GM20431 (cell line): ENCODE data around the gene ZNF618.

ENCODE experiments used
- in situ Hi-C: fragments of 300-500 bp; cut with MseI, MboI; formaldehyde crosslinking; loops from one replicate; pipeline ENCODE4 v1.15.0; 2020; ENCODE audit warnings: low sequenced_read_pairs; ENCODE audit not compliant: unreplicated experiment

Gene ZNF618

DNA sequence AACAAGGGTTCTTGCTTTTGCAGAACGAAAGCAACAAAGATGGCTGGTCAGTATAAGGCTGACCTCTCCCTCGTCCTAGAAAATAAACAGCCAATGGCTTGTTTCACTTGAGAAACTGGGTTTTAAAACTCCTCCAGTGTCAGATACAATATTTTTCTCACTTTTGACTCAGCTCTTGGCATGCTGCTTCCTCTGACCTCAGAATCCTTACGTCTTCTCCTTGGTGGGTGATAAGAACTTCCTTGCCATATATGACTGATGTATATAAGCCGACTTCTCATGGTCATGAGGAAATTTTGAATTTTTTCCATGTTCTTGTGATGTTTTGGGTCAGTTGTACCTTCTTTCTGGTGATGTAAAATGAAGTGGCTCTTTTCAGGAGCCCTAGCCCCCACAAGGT lies 3.8 kb downstream of the ZNF618 start:
- in situ Hi-C loops, result no loop called here

DNA sequence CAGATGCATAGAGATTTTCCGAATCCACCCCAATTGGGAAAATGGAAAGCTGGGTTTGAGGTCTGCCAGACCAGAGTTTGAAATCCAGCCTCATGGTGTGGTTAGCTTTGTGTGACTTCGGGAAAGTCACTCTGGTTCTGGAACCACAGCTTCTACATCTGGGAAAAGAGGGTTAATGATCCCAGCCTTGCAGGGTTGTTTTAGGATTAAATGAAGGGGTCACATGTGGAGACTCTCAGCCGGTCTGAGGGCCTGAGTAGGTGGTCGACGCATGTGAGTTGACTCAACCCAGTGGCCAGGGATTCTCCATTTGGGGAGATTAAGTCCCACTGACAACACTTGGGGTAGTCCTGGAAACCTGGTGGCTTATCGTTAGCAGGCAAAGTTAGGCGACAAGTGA lies 6.1 kb downstream of the ZNF618 start:
- in situ Hi-C loops, result no loop called here

DNA sequence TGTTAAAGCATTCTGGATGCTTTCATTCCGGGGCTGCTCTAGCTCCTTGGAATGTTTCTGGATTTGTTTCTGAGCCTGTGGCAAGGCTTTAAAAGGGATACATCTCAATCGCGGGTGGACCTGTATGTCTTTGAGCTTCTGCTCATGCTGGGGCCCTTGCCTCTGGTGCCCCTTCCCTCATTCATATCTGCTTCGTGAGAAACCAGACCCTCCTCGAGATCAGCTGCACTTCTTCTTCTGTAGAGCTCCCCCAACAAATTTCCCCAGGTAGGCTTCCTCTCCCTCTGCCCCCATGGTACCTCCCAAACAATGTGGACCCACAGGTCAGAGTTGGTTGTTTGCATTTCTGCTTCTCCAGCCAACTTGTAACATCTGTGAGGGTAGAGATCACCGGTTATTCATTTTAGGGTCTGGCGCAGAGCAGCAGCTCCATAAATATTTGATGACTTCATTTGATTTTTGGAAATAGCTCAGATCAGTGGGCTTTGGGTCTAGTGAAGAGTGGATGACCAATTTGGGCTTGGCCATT lies 6.6 kb downstream of the ZNF618 start:
- in situ Hi-C loops, result no loop called here

DNA sequence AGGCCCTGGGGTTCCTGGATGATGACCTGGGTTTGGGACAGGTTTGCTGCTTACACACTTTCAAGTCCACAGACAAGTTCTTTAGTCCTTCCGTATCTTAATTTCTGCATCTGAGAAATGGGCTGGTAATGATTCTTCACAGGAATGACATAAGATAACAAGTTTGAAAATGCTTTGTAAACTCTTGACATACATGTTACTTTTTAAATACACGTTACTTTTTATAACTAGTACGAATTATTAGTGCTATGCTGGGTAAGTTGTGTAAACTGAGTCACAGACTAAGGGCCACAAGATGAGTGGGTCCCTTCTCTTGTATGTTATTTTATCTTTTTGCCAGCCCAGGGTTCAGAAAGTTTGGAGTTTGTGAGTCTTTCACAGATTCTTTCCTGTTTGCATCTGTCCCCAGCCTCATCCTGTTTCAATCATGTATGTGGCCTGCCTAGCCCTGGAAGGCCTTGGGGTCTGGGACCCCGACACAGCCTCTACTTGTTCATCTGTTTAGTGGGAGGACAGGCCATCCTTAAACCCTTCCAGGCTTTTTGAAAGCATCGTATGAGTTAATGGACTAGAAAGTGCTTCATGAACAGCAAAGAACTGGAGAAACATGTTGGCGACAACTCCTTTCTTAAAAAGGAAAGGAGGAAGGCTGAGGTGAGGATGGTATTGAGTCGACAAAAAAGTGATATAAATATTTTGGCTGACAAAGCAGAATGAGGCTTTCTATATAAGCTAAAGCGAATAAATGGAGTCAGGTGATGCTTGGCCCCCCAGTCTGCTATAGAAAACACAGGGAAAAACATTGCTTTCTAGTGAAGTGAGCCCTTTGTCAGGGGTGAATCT lies 9.3 kb downstream of the ZNF618 start:
- in situ Hi-C loops, result no loop called here

DNA sequence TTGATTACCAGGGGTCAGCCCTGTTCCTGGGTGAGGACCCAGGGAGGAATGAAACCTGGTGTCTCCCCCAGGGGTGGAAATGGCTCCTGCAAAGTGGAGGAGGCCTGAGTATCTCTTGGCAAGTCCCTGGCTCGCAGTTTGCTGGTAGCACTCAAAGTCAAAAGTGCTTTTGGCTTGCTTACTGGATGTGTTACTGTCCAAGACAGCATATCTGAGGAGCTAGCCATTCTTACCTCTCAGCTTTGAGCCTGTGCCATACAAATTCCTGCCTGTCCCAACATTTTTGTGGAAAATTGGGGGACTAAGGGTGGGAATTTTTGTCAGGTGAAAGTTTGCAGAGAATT lies 9.9 kb downstream of the ZNF618 start:
- in situ Hi-C loops, result no loop called here

DNA sequence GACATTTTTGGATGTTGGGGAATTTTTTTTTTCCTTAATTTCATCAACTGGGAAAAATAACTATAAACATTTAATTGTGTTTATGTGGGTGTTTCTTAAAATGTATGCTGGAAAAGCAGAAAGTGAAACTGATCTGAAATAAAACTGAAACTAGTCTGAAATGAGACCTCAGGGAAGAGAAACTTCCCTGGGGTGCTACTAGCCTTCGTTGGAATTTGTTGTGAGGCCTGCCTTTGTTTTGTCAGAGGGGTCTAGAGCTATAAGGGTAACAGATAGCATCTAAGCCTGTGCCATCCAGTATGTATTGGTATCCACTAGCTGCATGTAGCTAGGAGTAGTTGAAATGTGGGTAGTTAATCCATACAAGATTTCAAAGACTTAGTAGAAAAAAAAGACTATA lies 10.4 kb downstream of the ZNF618 start:
- in situ Hi-C loops, result no loop called here

DNA sequence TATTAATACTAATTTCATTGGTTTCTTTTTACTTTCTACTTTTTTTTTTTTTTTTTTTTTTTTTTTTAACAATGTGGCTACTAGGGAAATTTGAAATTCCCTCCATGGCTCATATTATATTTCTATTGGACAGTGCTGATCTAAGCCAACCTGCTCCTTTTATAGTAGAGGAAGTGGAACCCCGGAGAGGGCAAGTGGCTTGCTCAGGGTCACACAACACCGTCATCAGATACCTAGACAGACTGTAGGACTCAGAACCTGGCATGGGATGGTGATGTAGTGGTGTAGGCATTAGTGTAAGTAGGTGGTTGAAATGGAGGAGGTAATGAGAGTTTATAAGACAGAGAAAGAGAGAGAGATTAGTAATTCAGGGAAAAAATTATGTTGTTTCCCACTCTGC lies 10.8 kb downstream of the ZNF618 start:
- in situ Hi-C loops, result no loop called here

DNA sequence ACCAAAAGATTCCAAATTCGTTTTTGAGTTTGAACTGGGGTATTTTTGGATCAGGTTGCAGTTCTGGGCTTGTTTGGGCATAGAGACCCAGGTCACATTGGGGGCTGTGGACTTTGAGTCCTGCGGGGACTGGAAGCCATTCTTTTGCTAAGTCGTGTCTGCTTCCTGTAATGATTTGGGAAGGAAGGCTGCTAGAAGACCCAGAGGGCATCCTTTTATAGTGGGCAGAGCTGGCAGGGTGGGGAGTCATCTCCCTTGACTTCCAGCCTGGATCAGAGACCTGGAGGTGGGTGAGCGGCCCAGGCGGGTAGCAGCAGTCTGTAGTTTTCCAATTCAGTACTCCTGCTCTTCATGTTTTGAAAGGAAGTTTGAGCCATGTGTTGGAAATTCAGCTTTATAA lies 11.3 kb downstream of the ZNF618 start:
- in situ Hi-C loops, result no loop called here

DNA sequence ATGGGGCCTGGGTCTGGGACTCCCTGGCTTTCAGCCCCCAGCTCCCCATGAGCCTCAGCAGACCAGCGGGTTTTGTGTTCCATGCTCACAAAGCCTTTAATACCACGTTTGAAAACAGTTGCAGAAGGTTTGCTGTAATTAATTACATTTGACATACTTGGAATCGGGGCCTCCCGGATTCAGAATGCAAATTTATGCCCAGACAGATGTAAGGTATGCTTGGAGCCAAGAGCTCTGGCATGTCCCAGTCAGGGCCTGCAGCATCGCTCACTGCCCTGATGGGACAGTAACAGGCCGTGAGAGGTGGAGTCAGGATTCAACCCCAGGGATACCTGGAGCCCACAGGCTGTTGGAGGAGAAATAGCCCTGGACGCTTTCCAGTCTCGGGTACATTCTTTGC lies 12.2 kb downstream of the ZNF618 start:
- in situ Hi-C loops, result no loop called here

DNA sequence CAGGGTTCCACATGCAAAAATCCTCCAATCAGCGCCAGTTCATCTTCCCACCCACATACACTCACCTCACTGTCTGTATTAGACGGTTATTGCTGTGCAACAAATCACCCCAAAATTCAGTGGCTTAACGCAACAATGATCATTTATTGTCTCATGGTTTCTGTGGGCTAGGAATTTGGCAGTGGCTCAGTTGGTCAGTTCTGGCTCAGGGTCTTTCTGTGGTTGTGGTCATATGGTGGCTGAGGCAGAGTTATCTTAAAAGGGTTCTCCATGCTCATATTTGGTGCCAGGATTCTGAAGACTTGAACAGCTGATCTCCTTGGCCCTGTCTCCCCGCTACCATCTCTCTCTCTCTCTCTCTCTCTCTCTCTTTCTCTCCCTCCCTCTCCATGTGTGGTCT lies 12.9 kb downstream of the ZNF618 start:
- in situ Hi-C loops, result no loop called here

DNA sequence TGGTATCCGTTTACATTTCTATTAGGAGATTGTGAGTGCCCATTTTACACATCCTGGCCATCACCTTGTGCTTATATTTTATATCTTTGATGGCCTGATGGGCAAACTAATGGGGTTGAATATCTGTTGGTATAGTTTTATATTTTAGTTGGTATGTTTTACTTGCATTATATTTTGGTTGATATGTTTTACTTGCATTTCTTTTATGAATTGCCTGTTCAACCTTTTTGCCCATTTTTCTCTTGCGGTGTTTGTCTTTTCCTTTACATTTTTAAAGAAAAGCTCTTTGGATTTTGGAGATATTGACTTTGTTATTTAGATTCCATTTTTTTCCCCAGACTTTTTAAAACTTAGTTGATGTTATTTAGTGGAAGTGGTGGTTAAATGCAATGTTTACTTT lies 14.6 kb downstream of the ZNF618 start:
- in situ Hi-C loops, result no loop called here

DNA sequence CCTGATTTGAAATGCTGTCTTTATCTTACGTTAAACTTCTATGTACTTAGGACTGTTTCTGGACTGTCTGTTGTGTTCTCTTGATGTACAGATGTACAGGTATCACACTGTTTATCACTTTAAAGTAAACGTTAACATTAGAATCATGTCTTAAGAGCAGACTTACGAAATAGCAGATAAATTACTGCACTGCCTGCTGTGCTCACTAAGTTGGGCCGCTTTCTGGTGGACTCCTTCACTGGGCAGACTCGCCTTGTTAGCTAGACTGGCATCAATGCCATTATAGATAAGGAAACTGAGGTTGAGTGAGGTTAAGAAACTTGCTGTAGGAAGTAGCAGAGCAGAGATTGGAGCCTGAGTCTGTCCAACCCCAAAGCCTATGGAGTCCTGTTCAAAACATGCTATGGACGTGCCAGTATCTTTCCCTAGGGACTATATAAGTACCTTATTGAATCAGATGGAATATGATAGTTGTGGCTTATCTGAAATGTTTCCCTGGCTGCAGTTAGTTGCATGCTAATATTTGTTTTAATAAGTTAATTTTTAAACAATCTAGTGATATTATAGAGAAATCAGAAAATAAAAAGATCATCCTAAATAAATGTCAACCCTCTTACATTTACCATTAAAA lies 16.9 kb downstream of the ZNF618 start:
- in situ Hi-C loops, result no loop called here

DNA sequence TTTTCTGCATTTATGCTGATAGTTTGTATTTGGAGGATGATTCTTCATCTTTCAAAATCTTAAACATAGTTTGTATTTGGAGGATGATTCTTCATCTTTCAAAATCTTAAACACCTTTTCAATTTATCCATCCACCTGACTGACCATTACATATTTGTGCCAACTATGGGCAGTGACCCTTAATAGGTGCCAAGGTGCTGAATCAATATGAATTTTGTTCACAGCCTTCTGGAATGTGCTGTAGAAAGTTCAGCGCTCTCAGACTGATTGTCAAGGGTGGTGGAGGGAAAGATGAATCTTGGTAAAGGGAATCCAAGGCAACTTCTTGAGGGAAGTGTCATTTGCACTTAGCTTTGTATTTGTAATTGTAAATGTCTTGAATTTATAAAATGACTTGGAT lies 18.1 kb downstream of the ZNF618 start:
- in situ Hi-C loops, result no loop called here

DNA sequence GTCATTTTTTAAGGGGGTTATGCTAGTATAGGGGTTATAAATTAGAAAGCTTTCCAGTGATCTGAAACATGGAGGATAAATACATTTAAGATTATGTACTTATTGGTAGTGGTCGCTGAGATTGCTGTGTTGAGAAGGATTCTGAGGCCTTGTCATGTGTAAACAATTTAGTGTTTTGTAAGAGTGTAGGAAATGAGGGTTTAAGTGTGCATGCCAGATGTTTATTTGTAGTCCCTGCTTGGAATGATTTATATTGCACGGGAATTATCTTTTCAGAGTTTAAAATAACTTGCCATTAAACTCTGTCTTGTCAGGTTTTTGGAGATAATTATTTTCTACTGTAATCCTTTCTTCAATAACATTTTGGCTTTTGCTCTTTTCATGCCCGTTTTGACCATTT lies 19.4 kb downstream of the ZNF618 start:
- in situ Hi-C loops, result no loop called here

DNA sequence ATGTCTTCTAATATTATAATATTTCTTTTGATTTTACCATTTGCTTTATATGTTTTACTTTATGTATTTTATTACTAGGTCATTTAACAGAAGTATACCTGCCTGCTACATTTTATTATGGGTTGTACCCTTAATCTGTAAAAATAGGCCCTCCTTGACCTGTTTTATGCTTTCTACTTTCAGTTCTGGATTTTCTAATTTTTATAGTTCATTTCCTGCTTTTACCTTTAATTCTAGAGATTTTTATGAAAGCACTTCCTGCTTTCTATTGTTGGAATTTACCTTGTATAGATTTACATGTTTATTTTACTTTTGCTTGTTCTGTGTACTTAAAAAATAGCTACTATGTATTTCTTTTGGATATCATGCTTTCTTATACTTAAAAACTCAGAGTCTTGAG lies 20.6 kb downstream of the ZNF618 start:
- in situ Hi-C loops, result no loop called here

DNA sequence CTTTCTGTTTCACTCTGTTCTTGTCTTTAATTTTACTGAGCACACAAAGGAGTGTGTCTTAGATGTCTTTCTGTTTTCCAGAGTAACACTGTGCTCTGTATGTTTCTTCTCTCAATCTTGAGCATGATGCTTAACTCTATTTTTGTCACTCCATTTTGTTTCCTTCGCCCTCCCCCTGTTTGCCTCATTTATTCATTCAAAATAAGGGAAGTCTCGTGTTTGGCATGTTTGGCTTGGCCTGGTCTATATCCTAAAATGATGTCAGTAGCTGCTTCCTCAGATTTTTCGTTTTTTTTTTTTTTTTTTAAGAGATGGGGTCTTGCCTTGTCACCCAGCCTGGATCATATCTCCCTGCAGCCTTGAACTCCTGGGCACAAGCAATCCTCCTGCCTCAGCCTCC lies 22.0 kb downstream of the ZNF618 start:
- in situ Hi-C loops, result no loop called here

DNA sequence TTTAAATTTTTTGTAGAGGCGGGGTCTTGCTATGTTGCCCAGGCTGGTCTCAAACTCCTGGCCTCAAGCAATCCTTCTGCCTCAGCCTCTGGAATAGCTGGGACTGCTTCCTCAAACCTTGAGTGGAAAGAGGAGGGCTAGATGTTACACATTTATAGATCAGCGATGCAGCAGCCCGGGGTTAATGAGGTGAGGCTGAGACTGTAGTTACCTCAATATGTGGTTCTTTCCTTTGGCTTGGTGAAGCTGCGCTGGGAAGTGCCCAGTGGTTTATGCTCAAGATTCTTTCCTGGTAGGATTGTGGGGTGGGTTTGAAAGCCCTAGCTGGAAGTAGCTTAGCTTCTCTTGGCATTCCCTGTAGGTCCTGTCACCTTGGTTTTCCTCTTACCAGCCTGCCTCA lies 22.5 kb downstream of the ZNF618 start:
- in situ Hi-C loops, result no loop called here

DNA sequence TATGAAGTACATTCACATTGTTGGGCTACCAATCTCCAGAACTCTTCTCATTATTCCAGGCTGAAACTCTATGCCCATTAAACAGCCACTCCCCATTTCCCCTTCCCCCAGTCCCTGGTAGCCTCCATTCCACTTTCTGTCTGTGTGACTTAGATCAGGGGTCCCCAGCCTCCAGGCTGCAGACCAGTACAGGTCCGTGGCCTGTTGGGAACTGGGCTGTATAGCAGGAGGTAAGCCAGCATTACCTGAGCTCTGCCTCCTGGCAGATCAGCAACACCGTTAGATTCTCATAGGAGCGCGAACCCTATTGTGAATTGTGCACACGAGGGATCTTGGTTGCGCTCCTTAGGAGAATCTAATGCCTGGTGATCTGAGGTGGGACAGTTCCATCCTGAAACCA lies 23.1 kb downstream of the ZNF618 start:
- in situ Hi-C loops, result no loop called here

DNA sequence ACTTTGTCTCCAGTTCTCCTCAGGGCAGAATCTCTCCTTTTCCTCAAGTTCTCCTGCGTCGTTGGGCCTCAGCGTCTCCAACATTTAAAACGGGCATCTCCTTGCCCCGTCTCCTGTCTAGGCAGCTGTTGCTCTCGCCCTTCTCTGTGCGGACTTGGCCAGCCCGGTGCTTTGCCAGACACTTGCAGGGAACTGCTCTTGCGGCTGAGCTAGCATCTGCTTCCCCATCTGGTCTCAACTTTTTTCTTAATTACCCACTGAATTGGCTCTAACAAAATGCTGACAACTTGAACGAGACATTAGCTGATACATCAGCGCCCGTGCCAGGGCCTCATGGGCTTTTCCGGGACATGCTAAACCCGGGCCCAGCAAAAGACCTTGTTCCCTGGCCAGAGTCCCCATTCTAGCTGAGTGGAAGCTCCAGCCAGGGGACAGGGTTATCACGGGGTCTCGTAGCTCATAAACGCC lies 25.1 kb downstream of the ZNF618 start:
- in situ Hi-C loops, result no loop called here

DNA sequence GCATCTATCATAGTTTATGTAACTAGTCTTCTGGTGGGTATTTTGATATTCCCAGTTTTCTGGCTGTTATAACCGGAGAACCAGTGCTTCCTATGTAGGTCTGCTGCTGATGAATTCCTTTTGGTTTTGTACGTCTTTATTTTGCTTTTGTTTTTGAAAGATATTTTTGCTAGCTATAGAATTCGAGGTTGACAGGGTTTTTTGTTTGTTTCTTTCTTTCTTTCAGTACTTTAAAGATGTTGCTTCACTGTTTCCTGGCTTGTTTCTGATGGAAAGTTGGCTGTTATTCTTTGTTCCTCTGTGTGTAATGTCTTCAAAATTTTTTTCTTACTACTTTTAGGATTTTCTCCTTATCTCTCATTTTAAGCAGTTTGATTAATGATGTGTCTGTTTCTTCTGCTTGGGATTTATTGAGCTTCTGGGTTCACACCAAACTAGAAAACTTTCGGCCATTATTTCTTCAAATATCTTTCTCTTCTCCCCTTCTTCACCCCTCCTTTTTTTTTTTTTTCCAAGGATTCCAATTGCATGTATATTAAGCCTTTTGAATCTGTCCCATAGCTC lies 27.5 kb downstream of the ZNF618 start:
- in situ Hi-C loops, result no loop called here

DNA sequence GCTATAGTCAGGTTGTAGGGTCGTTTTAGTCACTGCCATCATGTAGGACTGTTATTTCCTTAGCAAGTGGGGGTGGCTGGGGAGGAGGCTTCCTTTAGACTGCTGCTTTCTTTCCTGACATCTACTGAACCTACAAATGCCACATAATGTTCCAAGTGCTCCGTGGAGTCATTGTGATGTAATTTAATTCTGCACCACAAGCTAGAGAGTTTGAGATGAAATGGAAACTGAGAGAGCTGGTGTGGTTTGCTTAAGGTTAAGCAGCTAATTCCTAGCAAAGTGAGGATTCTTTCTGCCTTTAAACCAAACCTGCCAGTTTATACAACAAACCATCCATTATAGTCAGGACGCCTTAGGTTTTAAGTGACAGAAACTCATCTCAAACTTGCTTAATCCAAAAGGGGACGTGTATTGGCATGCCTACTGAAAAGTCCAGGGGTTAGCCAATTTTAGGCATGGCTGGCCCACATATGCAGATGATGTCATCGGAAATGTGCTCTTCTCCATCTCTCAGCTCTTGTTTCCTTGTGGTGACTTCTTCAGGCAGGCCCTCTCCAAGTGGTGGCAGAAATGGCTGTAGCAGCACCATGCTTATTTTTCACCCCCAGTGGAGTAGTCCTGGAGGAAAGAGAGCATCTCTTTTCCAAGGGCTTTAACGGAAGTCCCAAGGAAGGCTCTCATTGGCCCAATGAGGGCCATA lies 30.5 kb downstream of the ZNF618 start:
- in situ Hi-C loops, result no loop called here
